ENCODE measurements around the gene RPL5. TPM values are rescaled to one million over a fixed set of nuclear protein-coding genes. Genes with fewer than 3 reads are reported as not detected.

The RPL5 gene
- total and polyA plus RNA-seq, 9 of the 15 experiments (the other 6 are each of a cell fraction or from before 2014, with no cell fraction given): 1,467 to 4,252 (median 2,454) TPM

GRCh38 chr1:92862605-92863004 is 30.8 kb downstream of the RPL5 start:
- in situ Hi-C loops (cut with MboI) (loop anchor here (25.0 kb wide), 1 partner anchor 1000 kb away; no protein-coding TSS in a partner anchor), intact Hi-C loops (cut with micrococcal nuclease) (no loop called here)
- no peak overlapping the region for H3K4me2 ChIP-seq (ENCODE audit: insufficient read depth, low read length)
- no peaks in the 10 kb centered on the region for H3K36me3 ChIP-seq (ENCODE audit: control insufficient read depth, insufficient read depth, low read length)
- H3K4me3 ChIP-seq: no peak overlapping the region
- no peak overlapping the region for H3K27ac ChIP-seq (ENCODE audit: extremely low read depth, low read depth, low read length)
- H3K9me1 ChIP-seq (ENCODE audit: control insufficient read depth, insufficient read depth, low read length): no peaks in the 10 kb centered on the region
- WGBS (ENCODE audit: insufficient coverage, low coverage, missing lambda C conversion rate): 35% methylated on average over 4 of the region's 4 CpGs
- no peaks in the 10 kb centered on the region for H3K27me3 ChIP-seq (ENCODE audit: control insufficient read depth in 2 of 2, insufficient read depth in 2 of 2, low read length in 2 of 2)
- H4K20me1 ChIP-seq (replicated peaks; ENCODE audit: control insufficient read depth, insufficient read depth, low read length): no peaks in the 10 kb centered on the region
- H3K9me3 ChIP-seq (replicated peaks; ENCODE audit: control insufficient read depth, insufficient read depth, low read depth, low read length): no peaks in the 10 kb centered on the region
- H2AFZ ChIP-seq (ENCODE audit: low read depth, low read length): no peak overlapping the region
- ChIA-PET POLR2A (no interaction called here), CTCF (ENCODE audit: low intra/inter-chr PET ratio) (interaction anchor here (6.7 kb wide), 1 partner anchor 131 kb away, joined by 125 read pairs; no protein-coding TSS in a partner anchor)
- no peak overlapping the region for H3K9ac ChIP-seq (ENCODE audit: insufficient read depth in 1 of 2, low read depth in 2 of 2, low read length in 2 of 2)
- no peaks in the 10 kb centered on the region for H3K4me1 ChIP-seq (replicated peaks in 1 of 2; ENCODE audit: control insufficient read depth in 2 of 2, insufficient read depth in 2 of 2, low read length in 2 of 2)
- BruUV-seq (replicated peaks): no TSS peak
- FAIRE-seq (no peak), ATAC-seq (no peak), DNase-seq (ENCODE audit: extremely low read depth in 1 of 4, low spot score in 3 of 4) (no peak)
- TF ChIP-seq VEZF1 (CRISPR knock-in tag; IDR thresholded peaks at IDR 0.05) (no peak), C11orf30 (IDR thresholded peaks at IDR 0.05; ENCODE audit: low read depth) (no peak)
- no peaks in the 10 kb centered on the region for H3K79me2 ChIP-seq (ENCODE audit: control insufficient read depth, insufficient read depth, low read length)

- CTCF ChIA-PET (ENCODE audit: low intra/inter-chr PET ratio): no interaction called here
- BruUV-seq (replicated peaks): no TSS peak
- Histone ChIP-seq H3K79me2 (ENCODE audit: control insufficient read depth, insufficient read depth, low read length) (no peaks in the 10 kb centered on the region), H3K27me3 (ENCODE audit: control insufficient read depth in 2 of 2, insufficient read depth in 2 of 2, low read length in 2 of 2) (no peaks in the 10 kb centered on the region), H4K20me1 (replicated peaks; ENCODE audit: control insufficient read depth, insufficient read depth, low read length) (no peaks in the 10 kb centered on the region), H2AFZ (ENCODE audit: low read depth, low read length) (no peak overlapping the region), H3K4me3 (no peak overlapping the region), H3K4me2 (ENCODE audit: insufficient read depth, low read length) (no peak overlapping the region), H3K9ac (ENCODE audit: insufficient read depth in 1 of 2, low read depth in 2 of 2, low read length in 2 of 2) (no peak overlapping the region), H3K9me1 (ENCODE audit: control insufficient read depth, insufficient read depth, low read length) (no peaks in the 10 kb centered on the region), H3K4me1 (replicated peaks in 1 of 2; ENCODE audit: control insufficient read depth in 2 of 2, insufficient read depth in 2 of 2, low read length in 2 of 2) (no peaks in the 10 kb centered on the region), H3K9me3 (replicated peaks; ENCODE audit: control insufficient read depth, insufficient read depth, low read depth, low read length) (no peaks in the 10 kb centered on the region), H3K27ac (ENCODE audit: extremely low read depth, low read depth, low read length) (no peak overlapping the region), H3K36me3 (ENCODE audit: control insufficient read depth, insufficient read depth, low read length) (no peaks in the 10 kb centered on the region)
- POLR2A ChIA-PET: interaction anchor here (0.5 kb wide), 1 partner anchor 24 kb away, joined by 3 read pairs; no protein-coding TSS in a partner anchor
- ATAC-seq: no peak
- no peak for FAIRE-seq
- in situ Hi-C loops (cut with MboI): loop anchor here (25.0 kb wide), 1 partner anchor 998 kb away; no protein-coding TSS in a partner anchor
- intact Hi-C loops (cut with micrococcal nuclease): no loop called here
- DNase-seq (ENCODE audit: extremely low read depth in 1 of 4, low spot score in 3 of 4): no peak
- TF ChIP-seq MXI1 (IDR thresholded peaks at IDR 0.05; ENCODE audit: low read depth, low read length) (no peak), HDAC6 (IDR thresholded peaks at IDR 0.05; ENCODE audit: low read depth, low read length) (no peak), TSC22D4 (tag; IDR thresholded peaks at IDR 0.05) (no peak), POLR2G (IDR thresholded peaks at IDR 0.05; ENCODE audit: low read depth, low read length) (no peak), ZNF699 (CRISPR knock-in tag; IDR thresholded peaks at IDR 0.05; ENCODE audit: insufficient replicate concordance) (no peak), NFATC3 (IDR thresholded peaks at IDR 0.05) (no peak), RHOXF2B (CRISPR knock-in tag; conservative IDR thresholded peaks at IDR 0.05) (no peak), RB1 (IDR thresholded peaks at IDR 0.05; ENCODE audit: low read depth) (no peak), MTF1 (CRISPR knock-in tag; IDR thresholded peaks at IDR 0.05; ENCODE audit: borderline replicate concordance) (no peak), ILK (tag; IDR thresholded peaks at IDR 0.05; ENCODE audit: borderline replicate concordance, low read depth) (no peak), ZNF668 (CRISPR knock-in tag; IDR thresholded peaks at IDR 0.05) (no peak), BCOR (IDR thresholded peaks at IDR 0.05) (no peak), ATF4 (CRISPR knock-in tag; IDR thresholded peaks at IDR 0.05) (no peak), ZNF561 (CRISPR knock-in tag; conservative IDR thresholded peaks at IDR 0.05) (no peak), RBM17 (IDR thresholded peaks at IDR 0.05; ENCODE audit: borderline replicate concordance, low read depth, low read length) (no peak)
Observed at GRCh38 chr1:92864131-92864530, 32.3 kb downstream of the RPL5 start.

All from K562 (cell line).